ENCODE results near the gene SETMAR. TPM values are rescaled to one million over a fixed set of nuclear protein-coding genes. Genes with fewer than 3 reads are reported as not detected.

The SETMAR gene
- total RNA-seq (2022; extraction: Qiagen RNA extraction): 6.7 to 8.8 TPM (median 7.8 TPM) in 5 replicates

DNA sequence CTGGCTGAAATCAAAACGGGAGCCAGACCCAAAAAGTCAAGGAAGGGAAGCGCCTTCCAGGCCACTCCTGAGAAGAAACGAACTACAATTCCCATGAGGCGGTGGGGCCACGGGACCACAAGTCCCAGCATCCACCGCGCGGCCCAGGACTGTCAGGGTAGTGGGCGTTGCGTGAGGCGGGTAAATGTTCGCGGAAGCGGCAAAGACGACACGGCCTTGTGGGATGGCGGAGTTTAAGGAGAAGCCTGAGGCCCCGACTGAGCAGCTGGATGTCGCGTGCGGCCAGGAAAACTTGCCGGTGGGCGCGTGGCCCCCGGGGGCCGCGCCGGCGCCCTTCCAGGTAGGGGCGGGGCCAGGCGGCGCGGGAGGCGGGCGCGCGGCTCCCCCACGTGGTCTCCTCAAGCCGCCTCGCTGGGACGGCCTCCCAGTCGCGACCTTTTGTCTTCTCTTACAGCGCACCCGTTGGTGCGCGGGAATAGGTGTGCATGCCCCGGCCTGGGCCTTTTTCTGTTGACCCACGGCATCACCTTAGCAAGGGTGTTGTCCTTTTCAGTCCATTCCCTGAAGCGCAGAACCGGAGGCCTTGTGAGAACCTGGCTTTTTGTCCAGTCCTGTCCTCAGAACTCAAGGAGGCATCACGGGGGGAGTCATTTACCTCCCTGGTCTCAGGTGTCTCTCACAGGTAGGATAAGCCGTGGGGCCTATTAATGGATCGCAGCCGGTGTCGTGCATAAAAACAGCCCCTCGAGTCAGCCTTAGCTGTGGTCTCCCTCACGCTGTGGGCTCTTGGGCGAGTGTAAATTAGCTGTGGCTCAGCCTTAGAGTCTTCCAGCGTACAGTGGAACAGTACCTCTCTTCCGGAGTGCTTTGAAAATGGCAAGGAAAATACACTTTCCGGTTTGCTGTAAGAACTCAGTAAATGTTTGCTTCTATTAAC lies at the start of gene SETMAR:
Gene SETMAR, plus strand, starts transcription at position 183 of the 937 bp plus-strand sequence. Its CDS starts 2 bp downstream, at position 185.

Other genes starting within 250 kb of the SETMAR start
- gene SUMF1, start 163.9 kb downstream of the SETMAR start, total RNA-seq (2022; extraction: Qiagen RNA extraction): 20.4 to 22.8 TPM (median 20.7 TPM) in 5 replicates
- 3.1 to 6.0 TPM (median 4.2 TPM) in 5 replicates for gene ITPR1, start 190.0 kb downstream of the SETMAR start, total RNA-seq (2022; extraction: Qiagen RNA extraction)

Data from A549 treated with AZD2906 at 1 μM for 4 hours (cell line).